GF-D8 (cell line): ENCODE measurements around the gene FRYL.

Source experiments
- DNase-seq: peaks from one replicate; lab custom pipeline; 2025; lab: John Stamatoyannopoulos, UW

Gene FRYL

DNA sequence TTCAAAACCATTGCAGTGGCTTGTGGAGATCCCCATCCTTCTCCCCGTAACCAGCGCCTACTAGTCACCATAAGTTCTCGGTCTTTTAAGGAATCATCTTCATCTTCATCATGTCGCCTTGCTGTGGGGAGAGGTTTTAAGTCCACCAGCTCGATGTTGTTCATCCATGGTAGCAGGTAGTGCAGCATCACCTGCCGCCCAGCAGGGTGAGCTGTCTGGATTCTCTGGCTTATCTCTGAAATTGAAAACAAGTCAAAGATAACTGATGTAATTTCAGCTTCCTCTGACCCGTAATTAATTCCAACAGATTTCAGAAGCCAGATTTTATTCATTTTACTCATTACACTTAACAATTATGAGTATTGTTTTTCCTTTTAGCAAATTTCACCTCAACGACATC lies 222.6 kb downstream of the FRYL start:
- no peak for DNase-seq

DNA sequence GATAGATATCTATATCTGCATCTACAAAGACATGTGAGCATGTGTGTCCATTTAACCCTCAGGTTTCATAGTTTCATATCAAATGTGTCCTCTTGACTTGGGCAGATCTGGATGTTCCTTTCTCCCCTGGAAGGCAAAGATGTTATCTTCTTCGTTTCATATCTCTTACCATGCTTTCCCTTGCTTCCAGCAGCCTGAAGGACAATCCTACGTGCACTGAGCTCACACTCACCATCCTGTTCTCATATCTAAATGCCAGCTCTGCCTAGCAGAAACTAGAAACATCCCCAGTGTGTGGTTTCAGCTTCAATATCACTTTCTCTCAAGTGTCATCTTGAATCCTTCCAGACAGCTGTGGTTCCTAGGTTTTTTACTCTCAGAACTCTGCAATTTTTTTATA lies 223.8 kb downstream of the FRYL start:
- no peak for DNase-seq

DNA sequence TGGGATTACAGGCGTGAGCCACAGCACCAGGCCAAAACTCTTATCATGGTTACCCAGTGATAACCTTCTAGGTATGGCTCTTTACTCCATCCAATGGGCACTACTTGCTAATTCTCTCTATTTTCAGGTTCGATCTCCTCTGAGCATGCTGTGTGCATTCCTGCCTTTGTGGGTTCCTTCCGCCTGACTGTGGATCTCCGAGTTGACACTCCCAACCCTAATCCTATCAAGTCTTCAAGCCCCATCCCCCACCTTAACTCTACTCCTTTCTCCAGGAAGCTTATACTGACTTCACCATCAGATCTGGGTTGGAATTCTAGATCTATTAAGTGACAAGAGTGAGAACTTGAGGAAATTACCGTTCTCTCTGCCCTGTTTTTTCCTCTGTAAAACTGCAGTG lies 225.5 kb downstream of the FRYL start:
- no peak for DNase-seq

DNA sequence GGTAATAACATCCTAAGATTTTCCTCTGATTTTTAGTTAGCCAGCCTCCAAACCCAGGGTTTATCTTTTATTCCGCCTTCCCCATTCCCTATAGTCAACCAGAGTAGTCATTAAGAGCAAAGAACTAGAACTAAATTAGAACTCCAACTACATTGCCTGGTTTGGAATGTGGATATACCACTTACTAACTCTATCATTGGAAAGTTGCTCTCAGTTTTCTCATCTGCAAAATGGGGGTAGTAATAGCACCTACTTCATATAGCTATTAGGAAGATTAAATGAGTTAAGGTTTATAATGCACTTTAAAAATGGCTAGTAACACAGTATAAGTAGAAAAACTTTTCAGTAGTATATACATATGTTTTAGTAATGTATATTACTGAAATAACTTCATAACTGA lies 226.4 kb downstream of the FRYL start:
- no peak for DNase-seq

DNA sequence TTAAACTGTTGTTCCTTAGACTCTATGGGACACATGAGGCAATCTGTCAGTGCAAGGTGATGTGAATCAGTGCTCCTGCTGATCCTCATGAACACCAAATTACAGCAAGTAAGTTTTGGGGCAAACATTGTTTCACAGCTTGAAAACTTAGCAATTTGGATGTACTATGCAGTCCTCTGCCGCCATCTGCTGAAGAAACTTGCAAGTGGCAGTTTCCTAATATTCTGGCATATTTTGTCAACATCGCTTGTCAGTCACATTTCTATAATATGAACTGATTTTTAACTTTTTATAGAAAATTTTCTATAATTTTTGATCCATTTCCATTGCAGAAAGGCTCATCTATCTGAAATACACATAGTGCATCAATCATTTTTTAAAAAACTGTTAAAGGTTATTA lies 233.7 kb downstream of the FRYL start:
- no peak for DNase-seq

DNA sequence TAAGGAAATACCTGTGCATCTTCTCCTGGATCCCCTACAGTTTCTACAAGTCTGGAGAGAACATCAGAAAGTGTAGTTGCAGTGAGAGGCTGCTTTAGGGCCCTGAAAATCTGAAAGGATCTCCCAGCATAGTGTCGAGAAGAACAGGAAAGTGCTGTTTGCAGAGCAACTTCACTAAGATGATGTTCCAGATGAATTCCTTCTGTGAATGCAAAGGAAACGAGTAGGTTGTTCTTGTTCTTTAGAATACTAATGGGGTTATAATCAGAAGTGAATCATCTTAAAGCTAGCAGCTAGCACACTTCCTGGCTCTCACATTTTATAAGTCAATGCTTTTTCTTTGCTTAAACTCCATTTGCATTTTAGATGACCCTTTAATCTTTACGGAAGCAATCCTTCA lies 236.3 kb downstream of the FRYL start:
- DNase-seq: no peak

DNA sequence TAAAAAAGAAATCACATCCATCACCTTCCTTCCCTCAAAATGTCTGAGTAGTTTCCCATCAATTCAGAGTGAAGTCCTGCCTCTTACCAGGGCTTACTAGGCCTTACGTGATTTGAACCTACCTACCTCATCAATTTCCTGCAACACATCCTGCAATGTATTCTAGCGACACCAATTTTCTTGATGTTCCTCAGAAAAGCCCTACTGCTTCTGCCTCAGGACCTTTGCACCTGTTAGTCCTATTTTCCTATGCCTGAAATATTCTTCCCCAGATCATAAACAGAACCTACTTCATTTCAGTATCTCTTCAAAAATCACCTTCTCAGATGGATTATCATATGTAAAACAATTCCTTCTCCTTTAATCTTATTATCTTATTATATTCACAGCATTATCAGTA lies 237.2 kb downstream of the FRYL start:
- no peak for DNase-seq

DNA sequence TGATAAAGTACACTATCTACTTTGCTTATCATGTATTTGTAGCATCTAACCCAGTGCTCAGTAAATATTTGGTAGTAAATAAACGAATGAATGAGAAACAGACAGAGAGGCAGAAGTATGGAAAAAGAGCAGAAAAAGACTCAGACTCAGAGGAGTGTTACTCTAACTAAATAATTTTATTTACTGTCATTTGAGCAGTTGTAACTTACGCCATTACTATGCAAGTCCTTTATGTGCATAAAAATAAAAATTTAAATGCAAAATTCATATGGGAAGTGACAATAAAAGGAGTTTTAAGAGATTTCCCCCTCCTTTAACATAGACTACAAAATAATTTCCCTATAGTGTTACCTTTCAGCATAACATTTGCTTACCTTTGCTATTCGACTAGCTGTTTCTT lies 240.5 kb downstream of the FRYL start:
- no peak for DNase-seq

DNA sequence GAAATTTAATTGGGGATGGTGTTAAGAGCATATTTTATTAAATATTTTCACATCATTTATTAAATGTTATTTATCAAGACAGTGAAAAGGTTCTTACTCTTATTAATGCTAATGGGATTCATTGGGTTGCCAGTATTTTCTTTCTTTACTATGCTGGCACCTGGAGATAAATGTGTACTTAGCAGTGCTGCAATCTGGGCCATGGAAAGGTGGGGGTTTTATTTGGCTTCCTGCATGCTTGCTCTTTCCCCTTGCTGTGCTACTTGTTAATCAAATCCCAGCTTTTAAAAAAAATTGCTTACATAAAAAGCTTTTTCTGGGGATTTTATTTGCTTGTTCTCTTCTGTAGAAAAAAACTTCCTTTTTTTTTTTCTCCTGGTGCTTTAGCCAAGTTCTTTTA lies 241.7 kb downstream of the FRYL start:
- no peak for DNase-seq

DNA sequence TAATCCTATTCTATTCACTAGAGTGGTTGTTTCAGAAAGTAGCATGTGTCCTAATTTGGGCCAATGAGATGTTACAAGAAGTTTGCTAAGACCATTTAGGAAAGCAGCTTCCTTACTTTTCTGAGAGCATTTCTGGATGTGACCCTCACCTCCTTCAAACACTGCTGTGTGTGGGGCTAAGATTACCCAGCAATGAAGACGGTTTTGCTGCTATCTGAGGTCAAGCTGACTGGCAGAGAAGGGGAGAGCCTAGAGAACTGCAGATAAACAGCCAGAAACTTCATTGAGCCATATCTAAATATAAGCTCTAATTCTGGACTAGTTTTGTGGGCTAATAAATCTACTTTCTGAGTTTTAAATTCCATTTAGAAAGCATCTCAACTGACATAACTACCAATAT lies 253.7 kb downstream of the FRYL start:
- no peak for DNase-seq

DNA sequence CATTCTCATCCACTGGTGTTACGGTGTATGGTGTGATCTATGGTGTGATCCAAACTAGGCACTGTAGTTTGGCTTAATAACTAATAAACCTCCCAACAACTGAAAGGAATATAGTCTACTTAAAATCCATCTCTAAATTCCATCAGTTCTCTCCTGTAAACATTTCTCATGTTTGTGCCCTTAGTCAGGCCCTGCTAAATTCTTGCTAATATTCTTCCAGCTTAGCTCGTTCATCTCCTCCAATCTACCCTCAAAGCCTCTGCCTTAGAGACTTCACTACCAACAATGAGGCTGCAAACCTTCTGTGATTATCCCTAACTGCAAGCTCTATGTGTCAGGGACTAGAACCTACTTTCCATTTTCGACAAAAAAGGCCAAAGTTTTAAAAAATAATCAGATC lies 261.9 kb downstream of the FRYL start:
- DNase-seq: no peak

DNA sequence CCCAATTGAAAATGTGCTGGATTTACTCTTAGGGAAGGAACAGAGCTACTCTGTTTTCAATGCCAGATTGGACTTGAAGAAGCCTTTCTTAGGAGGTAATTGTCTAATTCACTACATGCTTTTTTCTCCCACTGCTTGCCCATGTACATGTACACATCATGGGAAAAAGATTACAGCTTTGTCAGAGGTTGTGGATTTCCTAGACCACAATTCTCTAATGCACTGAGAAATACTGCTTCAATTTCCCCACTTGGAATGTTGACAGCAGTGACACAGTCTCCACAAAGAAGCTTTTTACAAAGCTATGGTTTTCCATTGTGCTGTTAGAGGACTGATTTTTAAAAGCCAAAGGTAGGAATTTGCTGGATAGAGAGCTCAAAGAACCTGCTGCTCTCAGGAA lies 270.5 kb downstream of the FRYL start:
- no peak for DNase-seq

DNA sequence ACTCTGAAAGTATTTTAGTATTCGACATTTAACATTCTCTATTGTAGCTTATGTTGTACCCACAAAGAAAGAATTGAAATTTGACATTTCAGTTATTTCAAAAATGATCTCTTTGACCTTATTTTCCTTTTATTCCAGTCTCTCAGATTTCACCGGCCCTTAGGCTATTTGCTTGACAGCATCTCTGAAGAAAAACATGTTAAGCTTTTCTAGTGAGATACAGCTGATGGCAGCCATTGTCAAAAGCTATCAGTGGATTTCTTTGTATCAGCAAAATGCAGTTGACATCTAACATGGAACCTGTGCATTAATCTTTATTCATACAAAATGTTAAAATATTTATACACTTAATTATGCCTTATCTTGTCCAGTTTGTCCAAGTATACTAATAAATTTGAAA lies 273.4 kb downstream of the FRYL start:
- no peak for DNase-seq

DNA sequence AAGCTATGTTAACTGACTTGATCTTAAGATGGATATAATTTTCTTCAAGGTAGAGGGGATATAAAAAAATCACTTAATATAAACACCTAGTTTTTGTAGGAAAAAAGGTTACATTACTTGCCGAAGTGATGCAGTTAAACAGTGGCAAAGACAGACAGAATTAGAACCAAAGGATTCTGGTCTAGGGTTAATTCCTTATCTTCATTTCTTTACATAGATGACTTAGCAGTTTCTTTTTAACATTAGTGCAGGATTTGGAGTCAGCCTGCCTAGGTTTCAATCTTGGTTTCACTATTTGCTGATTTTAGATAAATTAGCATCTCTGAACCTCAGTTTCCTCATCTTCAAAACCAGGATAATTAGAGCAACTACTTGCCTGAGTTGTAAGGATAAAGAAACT lies 275.7 kb downstream of the FRYL start:
- DNase-seq: no peak

DNA sequence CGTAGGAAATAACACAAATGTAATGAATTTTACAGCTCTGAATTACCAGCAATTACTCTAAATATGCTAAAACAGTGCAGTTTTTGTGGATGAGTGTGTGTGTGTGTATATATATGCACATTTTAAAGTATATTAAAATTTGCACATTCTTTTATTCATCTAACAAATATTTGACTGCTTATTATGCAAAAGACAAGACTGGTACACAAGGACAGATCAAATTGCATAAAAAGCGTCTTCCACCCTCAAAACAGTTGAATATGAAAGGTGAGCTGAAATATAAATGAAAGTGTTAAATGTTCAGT lies 276.1 kb downstream of the FRYL start:
- no peak for DNase-seq

DNA sequence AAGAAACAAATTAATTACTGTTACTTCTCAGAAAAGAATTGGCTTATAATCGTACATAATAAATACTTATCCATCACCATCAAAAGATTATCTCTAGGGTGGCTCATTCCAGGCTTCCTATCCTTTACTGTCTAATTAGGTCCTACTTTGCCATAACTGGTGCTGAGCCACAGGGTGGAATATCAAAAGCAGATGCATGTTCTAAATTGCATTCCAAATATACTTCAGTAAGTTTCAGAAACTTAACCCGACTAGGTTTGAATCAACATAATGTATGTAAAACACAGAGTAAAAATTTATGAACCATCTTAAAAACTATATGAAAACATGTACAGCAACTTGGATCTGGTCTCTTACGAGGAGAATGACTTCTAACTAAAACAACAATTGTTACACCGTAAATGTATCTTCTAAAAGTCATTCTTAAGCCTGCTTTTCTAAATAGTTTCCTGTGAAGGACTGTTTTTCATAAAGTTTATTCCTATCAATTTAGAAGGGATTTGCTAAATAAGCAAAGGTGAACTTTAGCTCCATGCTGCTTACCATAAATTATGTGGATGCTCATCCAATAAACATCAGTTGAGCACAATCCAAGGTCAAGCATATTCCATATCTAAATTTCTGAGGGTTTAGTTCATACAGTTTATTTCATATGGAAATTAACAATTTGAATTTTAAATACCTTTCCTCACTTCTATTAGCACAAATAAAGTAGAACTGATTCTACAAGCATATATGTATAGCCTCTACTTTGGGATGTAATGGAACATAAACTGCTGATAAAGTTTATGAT lies 276.6 kb downstream of the FRYL start:
- no peak for DNase-seq

DNA sequence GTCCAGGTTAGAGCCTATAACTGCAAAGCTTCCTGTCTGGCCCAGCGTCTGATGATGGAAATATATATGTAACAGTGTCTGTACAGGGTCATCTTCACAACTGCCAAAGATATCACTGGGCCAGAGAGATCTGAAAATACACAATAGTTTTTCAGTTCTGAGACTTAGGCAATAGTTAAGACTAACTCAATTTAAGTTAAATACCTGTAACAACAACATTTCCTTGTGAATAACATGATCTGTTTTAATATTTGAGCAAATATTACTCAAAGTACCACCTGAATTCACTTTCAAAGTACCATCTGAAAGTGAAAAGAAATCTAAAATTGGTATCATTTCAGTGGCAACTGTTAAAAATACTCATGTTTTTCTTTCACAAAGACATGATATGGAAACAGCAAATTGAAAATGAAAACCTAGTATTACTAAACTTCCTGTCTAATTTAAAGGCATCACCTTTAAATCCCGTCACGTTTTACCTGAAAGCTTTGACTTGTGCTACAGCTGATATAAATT lies 280.5 kb downstream of the FRYL start:
- DNase-seq: no peak

DNA sequence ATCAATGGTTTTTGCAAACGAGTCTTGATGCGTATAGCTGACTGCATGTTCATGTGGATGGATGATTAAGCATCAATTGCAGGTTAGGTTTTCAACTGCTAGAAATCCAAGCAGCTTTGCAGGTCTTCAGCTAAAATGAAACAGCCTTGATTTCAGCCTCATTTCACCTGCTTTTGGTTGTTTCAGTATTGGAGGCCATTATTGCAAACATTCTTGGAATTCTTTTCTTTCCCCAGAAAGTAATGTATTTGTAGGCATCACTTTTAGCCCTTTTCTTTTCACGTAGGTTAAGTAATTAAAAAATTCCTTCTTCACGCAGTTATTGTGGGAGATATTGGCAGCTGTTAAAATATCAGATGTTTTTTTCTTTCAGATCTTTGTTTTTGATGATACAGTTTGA lies 281.2 kb downstream of the FRYL start:
- no peak for DNase-seq

DNA sequence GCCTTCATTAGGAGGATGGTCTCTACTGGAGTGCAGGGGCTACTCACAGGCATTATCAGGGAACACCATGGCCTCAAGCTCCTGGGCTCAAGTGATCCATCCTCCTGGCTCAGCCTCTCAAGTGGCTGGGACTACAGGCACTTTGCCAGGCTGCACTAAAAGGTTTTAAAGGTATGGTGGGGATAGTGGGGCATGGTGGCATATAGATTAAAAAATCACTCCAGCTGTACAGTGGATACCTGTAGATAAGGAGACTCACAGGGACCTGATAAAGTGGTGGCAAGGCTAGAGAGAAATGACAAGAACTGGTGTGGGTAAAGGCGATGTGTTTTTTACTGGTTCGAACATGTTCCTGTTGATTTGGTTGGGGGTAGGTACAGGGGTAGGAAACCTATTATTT lies 284.1 kb downstream of the FRYL start:
- no peak for DNase-seq

DNA sequence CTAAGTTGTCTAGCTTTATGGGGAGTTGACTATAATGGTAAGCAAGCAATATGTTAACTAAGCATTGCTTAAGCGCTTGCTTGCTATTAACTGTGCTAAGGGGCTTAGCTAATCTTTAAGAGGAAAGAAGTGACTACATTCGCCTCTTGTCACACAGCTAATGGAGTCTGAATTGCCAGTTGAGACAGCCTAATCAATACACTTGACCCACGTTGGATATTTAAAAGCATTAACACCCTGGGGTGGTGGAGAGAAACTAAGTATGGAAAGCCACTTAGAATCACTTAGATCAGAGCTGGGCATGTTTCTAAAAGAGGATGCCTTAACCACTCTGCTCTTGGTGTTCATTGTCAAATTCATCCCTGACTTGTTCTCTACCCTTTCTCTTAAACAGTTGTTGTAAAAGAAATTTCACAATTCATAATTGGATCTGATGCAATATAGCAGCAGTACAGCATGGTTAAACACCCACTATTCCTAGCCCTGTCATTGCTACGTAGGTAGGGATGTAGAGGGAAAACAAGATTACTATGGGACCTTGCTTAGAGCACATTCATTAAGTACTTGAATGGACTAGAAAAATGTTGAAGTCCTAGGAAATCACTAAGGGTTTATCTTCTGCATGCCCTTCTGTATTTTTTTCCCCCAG lies 286.5 kb downstream of the FRYL start:
- DNase-seq: no peak

DNA sequence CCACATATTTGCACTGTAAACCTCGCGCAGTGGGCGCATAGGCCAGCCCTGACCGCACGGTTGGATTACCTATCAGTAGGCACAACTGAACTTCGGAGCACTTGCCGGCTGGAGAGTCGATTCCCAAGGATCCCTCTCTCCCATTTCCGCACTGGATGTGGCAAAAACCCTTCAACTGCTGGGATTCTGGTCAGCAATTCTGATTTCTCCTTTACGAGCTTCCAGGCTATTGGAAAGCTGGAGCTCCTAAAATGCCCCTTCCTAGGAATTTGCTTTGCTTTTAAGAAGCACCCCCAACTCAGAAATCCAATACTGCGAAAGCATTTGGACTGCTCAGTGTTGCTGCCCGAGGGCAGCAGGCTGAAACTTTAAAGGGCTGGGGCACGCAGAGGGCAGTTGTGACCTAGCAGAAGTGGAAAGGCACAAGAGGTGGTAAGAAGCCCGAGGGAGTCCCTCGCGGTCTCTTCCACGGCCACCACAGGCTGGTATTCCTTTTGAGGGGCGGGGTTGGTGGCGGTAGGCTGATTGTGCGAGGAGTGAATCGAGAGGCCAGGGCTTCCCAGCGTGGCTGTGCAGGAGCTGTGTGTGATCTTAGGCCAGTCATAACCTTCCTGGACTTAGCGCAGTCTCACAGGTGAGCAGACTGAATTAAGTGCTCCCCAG lies 288.4 kb downstream of the FRYL start:
- no peak for DNase-seq

DNA sequence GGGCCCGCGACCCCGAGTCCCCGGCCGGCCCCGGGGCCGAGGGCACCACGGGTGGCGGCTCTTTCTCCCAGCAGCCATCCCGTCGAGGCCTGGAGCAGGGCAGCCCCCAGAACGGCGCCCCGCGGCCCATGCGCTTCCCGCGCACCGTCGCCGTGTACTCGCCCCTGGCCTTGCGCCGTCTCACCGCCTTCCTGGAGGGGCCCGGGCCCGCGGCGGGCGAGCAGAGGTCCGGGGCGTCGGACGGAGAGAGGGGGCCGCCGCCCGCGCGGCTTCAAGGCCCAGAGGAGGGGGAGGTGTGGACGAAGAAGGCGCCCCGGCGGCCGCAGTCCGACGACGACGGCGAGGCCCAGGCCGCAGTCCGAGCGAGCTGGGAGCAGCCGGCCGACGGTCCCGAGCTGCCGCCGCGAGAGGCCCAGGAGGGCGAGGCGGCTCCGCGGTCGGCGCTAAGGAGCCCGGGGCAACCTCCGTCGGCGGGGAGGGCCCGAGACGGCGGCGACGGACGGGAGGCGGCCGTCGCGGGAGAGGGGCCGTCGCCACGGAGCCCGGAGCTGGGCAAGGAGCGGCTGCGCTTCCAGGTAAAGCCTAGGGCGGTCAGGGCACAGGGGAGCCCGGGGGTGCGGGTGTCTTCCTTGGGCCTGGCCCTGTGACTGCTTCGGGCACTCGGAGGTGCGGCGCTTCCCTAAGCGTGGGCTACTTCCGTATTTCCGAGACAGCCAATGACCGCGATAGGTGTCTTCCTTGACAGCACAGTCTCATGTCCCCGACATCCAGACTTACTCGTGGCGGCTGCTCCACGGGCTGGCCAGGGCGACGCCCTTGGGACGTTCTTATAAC lies 289.2 kb downstream of the FRYL start:
- DNase-seq: no peak
